Mammary epithelial cell (primary cell): ENCODE measurements around the gene ADAMTS17.

Source experiments
- CTCF ChIP-seq, 2 donors: IDR thresholded peaks in 1 of 2; conservative IDR thresholded peaks in 1 of 2; 2 replicates each; pipeline ENCODE4 v1.5.1; 2011 to 2012; ENCODE audit warnings: inconsistent platforms in 2 of 2, low read length in 2 of 2, mild to moderate bottlenecking in 2 of 2, control low read depth in 1 of 2, low read depth in 1 of 2; ENCODE audit not compliant: insufficient read depth in 1 of 2; ENCODE audit errors: extremely low read depth in 1 of 2
- EZH2 ChIP-seq: IDR thresholded peaks from 2 replicates; pipeline ENCODE4 v1.6.1; 2012; ENCODE audit warnings: low read length, inconsistent platforms, borderline replicate concordance

- TF ChIP-seq CTCF (conservative IDR thresholded peaks at IDR 0.05 in 1 of 2, IDR thresholded peaks at IDR 0.05 in 1 of 2; ENCODE audit: extremely low read depth in 1 of 2, insufficient read depth in 1 of 2, low read depth in 1 of 2, low read length in 2 of 2) (no peak), EZH2 (no peak)
Measured at GRCh38 chr15:100124361-100124760, 217.4 kb downstream of the ADAMTS17 start.
